Epithelial cell of esophagus (primary cell): ENCODE measurements around the gene KRT5.
A peak's percentile ranks its signal among the peaks of the same experiment; 100 is the strongest.

Experiments
- DNase-seq: peaks from one replicate; pipeline ENCODE4 v3.0.0; 2010; ENCODE audit warnings: low read depth
- H3K4me3 ChIP-seq: 2 replicates; pipeline ENCODE4 v1.5.1; 2011; ENCODE audit warnings: mild to moderate bottlenecking, low read length, control low read depth
- CTCF ChIP-seq: IDR thresholded peaks from 2 replicates; pipeline ENCODE4 v1.5.1; 2011; ENCODE audit warnings: low read depth, mild to moderate bottlenecking, low read length, control low read depth, inconsistent platforms; ENCODE audit not compliant: insufficient read depth; ENCODE audit errors: missing control alignments

Gene KRT5

GRCh38 chr12:52473768-52474167, 46.4 kb downstream of the KRT5 start, which contains the start of gene KRT6C:
Gene KRT6C, minus strand, starts transcription at chr12:52473805. Its CDS starts 68 bp downstream, at chr12:52473737.
- H3K4me3 ChIP-seq = peak within 1 kb of the TSS; percentile 12
- peak; percentile 95 for DNase-seq
- no peak for TF ChIP-seq CTCF

GRCh38 chr12:52469853-52470252, 50.3 kb downstream of the KRT5 start:
- TF ChIP-seq CTCF = no peak
- H3K4me3 ChIP-seq = no peak overlapping the region

GRCh38 chr12:52464897-52465296, 55.3 kb downstream of the KRT5 start:
- H3K4me3 ChIP-seq = no peak overlapping the region
- DNase-seq = no peak
- TF ChIP-seq CTCF = no peak

More at GRCh38 chr12:52469853-52470252, 50.3 kb downstream of the KRT5 start:
- no peak for DNase-seq
